ENCODE data around the gene SYTL3.
A peak's percentile ranks its signal among the peaks of the same experiment; 100 is the strongest.
"Not testable (repeated sequence)": the region's sequence is repeated elsewhere in the genome, so short reads cannot be mapped to it uniquely, and the experiment has no call there.

Gene SYTL3

DNA sequence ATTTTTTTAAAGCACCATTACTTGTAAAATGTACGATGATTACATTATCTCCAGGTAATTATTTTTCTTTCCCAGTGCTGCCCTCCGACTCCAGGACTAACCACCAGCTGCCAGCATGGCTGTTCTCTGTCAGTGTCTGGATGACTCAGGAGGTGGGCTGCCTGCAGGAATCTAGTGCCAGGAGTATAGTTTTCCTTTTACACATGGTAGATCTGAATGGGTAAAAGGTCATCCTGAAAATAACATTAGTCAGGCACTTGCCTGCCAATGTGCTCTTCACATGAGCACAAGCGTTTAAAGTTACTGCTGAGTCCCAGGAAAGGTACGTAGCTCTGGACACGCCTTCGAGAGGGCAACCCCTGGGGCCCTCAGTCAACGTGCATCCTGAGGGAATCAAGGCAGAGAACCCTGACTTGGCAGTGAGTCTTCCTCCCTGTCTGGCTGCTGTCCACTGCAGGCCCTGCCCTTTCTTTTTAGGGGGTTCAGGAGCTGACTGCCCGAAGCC is 7.7 kb upstream of the SYTL3 start:
- no peak for DNase-seq

DNA sequence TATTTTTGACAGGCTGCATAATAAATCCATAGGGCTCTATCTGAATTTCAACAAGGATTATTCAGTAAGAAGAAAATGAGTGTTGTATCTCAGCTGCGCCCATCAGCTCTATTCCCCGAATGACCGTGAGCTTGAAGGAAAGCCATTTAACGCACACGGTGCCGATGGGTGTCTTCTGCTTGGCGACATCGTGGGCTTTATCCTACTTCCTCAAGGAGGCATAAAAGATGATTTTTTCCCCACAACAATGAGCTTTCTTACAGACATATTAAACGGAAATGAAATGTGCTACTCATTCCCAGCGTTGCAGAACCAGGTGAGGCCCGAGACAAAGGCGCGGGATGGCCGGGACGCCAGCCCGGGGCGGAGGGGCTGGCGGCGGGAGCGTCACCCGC is 6.0 kb upstream of the SYTL3 start:
- peak; percentile 42 for DNase-seq

DNA sequence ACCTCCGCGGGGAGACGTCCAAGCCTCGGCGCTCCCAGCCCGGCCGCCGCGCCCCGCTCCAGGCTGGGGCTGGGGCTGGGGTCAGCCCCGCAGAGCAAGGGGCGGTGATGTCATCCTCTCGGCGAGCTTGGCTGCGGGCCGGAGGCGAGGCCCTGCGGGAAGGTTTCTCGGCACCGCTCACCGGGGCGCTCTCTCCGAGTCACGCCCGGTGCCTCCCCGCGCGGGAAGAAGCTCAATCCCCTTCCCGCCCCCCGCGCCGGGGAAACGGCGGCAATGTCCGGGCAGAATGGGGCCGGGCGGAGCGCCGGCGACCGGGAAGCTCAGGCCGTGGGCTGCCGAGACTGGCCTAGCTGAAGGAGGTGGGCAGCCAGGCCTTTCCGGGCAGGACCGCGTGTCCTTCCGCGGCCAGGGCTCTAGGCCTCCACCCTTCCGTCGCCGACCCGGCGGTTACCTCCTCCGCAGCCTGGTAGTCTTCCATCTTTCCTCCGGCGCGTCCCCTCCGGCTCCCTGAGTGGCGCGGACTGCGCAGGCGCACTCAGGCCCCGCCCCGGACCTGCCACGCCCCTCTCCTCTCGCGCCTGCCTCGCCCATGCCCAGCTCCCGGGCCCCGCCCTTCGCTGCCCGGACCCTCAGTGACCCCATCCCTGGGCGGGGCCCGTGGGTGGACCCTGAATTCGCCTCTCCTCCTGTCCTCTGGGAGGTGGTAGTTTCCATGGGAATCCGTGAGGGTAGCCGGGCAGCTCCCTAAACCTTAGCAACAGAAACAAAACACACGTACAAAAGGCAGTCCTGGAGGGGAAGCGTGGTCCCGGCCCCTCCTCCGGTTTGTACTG is 5.4 kb upstream of the SYTL3 start, which contains the start of gene DYNLT1:
Gene DYNLT1 (minus strand): TSS at position 513 of the 833 bp plus-strand sequence. CDS start 35 bp downstream, at position 478.
- DNase-seq = peak; percentile 90

DNA sequence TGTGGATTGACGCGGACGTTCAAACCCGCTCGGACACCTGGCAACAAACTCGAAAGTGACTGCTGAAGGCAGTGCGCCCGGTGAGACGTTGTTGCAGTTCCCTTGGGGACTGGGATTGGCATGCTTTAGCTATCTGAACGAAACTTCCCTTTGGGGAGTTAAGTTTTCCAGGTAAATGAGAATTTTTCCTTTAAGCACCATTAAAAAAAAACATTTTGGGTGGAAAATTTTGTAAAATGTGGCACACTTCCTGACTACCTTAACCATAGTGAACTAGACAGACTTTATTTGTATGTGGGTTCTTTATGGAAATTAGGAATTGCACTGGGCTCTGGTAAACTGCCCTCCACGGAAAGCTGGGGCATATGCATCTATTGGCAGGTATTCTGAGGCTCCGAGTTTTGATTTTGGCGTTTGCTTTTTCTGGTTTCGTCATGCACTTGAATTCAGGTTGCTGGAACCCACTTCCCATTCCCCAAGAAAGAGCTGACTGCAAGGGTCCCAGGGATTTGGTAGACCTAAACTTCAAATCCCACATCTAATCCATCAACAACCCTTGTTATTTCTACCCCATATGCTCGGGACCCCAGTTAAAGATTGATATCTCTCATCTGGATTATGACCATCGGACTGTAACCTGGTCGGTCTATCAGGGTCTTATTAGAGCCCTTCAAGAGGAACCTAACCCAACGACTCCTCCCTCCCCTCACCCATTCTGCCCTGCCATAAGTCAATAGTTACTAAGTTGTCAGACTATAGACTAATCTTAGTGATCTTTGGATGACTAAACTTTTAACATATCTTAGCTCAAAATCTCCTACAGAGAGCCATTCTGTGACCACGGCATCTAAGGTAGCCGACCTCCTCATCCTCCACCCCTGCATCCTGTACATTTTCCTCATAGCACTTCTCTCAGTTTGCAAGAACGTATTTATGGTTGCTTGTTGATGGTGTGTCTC is 4.5 kb upstream of the SYTL3 start:
- no peak for DNase-seq

DNA sequence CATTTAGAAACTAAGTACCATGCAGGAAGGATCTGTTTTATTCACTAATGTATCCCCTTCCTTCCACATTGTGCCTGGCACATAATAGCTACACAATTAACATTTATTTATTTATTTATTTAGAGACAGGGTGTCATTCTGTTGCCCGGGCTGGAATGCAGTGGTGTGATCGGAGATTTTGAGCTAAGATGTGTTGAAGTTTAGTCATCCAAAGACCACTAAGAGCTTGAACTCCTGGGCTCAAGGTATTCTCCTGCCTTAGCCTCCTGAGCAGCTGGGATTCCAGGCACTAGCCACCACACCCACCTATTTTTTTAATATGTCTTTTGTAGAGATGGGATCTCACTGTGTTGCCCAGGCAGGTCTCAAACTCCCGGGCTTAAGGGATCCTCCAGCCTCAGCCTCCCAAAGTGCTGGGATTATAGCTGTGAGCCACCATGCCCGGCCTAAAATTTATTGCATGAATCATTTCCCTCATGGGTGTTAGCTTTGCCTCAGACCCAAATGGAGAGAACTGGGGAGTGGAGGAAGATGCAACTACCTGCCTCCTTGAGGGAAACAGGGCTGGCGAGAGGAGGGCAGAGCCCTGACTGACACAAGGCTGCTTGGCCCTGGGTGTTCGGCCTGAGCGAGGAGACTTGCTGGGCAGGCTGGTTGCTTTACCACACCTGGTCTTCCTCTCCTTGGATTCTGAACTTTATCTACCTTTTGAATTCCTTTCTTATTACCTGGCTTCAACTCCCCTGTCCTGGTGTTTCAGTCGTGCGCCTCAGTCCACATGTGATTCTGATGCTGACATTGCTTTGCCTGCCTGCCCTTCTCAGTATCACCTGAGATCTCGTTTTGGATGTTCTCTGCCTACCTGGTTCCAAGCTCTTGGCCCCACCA is 3.6 kb upstream of the SYTL3 start:
- no peak for DNase-seq

DNA sequence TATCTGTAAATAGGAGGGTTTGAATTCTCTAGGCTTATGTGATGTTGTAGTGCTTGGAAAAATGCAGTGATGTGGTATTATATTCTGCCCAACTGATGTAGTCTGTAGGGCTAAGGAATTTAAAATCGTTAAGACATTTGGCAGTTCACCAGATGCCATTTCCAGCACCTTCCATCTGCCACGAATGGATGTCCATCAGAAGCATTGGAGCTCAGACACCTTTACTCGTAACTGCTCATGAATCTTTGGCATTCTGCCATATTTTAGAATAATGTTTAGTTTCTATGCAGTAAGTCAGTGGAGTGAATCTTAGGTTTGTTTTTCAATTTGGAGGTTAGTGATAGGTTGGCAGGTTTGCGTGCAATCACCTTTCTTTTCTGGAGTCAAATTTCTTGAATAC is 2.4 kb upstream of the SYTL3 start:
- DNase-seq = no peak

DNA sequence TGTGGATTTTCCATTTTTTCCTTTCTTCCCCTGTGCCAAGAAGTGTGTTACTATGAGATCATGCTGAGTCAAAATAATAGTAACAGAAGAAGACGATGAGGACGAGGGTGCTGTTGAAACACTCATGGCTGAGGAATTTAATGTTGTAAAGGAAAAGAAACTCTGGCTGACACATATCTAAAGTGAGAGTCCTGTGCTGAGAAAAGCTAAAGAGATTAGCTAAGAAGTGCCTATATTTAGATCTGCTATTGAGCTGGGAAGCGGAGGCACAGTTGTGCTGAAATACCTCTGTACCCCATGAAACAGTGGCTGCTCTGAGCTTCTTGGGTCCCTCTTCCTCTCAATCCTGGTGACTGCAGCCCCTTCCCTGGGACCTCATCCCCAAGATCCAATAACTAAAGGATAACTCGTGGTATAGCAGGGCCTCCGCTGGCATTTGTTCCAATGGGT is 1.1 kb upstream of the SYTL3 start:
- DNase-seq = no peak

DNA sequence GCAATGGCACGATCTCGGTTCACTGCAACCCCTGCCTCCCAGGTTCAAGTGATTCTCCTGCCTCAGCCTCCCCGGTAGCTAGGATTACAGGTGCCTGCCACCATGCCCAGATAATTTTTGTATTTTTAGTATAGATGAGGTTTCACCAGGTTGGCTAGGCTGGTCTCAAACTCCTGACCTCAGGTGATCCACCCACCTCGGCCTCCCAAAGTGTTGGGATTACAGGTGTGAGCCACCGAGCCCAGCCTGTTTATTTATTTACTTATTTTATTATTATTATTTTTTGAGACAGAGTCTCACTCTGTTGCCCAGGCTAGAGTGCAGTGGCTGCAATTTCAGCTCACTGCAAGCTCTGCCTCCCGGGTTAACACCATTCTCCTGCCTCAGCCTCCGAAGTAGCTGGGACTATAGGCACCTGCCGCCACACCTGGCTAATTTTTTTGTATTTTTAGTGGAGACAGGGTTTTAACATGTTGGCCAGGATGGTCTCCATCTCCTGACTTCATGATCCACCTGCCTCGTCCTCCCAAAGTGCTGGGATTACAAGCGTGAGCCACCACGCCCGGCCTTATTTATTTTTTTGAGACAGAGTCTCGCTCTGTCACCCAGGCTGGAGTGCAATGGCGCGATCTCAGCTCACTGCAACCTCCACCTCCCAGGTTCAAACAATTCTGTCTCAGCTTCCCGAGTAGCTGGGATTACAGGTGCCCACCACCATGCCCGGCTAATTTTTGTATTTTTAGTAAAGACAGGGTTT is 2.3 kb downstream of the SYTL3 start:
- not testable (repeated sequence) for DNase-seq

DNA sequence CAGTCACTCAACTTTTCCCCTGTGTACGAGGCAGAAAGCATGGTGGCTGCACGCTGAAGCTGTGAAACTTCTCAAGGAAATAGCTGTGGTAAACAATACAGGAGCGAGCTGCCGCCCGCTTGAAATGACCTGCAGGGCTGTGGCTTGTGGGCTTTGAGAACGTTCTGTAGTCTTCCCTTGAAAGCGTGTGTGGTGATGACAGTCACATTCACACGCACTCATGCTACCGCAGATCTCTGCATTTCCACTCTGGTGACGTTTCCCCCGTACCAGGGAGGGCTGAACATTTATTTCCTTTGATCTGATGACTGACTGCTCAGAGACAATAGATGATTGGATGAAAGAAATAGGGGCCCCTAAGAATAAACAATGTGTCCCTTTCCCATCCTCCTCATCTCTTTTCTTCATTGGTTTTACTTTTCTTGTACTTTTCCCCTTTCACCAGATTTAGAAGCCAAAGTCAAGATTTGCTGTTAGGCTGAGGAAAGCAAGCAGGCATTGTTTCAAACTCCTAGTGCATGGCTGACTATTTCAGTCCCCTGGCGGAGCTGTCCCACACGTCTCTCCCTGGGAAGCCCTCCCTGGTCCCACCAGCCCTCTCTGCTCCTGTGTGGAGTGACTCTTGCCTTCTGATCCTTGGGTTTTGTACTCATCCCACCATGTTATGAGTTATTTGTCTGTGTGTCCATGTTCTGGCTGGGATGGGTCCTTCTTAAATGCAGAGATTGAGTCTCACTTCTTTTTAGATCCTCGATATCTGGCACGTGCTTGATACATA is 3.9 kb downstream of the SYTL3 start:
- peak; percentile 76 for DNase-seq

DNA sequence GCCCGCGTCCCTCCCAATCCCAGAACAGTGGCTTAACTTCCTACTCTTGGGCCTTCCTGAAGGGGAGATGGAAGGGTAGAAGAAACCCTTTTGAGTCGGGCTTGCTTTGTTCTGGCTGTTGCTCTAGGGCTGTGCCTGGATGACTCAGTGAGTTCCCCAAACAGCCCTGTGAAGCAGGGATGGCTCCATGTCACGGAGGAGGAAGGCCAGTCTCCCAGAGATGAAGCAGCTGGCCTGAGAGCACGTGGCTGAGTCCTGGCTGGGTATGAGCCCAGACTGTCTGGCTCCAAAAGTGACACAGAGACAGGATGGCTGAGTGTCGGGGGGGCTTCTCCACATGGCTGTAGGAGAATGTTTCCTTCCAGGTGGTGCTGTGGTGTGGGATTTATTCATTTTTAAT is 4.6 kb downstream of the SYTL3 start:
- DNase-seq = no peak

DNA sequence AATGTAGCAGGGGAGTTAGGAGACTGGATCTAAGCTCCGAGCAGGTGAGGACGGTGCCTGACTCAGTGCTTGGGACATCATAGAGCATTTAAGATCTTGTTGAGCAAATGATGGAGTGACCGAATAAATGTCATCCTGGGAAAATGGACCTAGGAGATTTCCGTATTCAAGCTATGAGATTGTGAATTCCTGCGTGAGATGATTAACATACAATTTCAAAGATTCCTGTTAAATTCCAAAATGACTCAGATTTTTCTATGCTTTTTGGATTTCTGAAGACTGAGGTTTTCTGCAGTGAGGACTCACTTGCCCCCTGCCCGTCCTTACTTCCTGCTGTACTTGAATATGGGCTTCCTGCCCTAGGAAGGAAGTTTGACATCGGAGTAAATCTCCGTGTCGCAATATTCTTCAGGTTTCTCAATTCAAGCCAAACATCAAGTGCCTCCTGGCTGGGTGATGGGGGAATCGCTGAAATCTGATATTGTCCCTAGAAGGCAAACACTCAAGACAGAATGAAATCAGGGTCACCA is 5.2 kb downstream of the SYTL3 start:
- peak; percentile 42 for DNase-seq

DNA sequence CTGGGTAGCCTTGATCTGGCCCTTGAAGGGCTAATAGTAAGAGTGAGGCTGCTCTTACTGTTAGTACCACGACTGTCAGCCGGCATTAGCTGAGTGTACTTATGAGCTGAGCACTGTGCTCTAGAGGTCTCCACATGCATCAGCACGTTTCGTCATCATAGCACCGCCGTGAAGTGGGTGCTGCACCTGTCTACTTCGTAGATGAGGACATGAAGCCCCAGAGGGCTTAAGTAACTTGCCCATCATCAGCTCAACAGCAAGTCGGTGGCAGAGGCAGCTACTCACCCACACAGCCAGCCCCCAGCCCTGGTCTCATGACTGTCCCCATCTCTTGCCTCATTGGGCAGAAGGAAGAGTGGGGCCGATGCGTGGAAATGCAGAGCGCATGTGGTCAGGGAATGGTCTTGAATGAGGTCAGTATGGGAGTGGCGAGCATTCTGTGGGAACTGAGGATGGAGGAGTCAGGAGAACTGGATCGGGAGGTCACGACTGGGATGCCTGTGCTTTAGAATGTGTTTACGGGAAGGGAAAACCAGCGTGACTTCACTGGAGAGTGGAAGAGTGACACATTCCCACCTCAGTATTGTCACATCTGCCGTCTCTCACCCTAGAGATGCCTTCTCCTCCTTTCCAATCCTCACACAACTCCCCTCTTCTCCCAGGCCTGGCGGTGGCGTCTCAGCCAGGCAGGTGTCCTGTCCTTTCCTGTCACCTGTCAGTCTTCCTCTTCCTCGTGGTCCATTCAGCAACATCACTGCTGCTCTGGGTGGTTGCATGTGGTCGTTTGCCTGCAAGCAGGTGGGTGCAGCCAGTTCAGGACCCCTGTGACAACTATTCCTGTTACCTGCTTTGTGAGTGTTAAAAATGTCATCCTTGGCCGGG is 6.0 kb downstream of the SYTL3 start:
- DNase-seq = no peak

DNA sequence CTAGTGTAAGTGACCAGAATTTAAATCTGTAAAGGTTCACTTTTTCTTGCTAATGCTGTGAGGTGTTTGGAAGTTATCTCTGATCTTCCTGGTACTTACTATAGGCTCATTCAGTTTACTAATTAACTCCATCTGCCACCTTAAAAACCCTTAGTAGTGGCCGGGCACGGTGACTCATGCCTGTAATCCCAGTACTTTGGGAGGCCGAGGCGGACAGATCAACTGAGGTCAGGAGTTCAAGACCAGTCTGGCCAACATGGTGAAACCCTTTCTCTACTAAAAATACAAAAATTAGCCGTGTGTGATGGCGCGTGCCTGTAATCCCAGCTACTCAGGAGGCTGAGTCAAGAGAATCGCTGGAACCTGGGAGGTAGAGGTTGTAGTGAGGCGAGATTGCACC is 7.1 kb downstream of the SYTL3 start:
- DNase-seq = not testable (repeated sequence)

DNA sequence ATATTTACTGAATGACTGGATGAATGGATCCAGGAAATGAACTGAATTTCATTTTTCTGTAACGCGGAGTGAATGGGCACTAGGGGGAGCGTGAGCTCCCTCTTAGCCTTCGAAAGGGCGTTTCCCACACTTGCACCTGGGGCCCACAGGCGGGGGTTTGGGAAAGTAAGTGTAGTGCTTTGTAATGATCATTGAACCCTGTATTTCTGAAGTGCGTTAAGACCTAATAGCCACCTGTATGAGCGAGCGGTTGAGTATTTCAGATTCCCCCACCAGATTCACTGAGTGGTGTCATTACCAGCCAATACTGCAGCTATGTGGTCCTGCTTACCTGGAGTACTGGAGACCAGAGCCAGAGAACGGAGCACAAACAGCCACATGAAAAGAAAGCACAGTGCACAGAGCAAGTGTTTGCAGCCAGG is 10.5 kb downstream of the SYTL3 start:
- DNase-seq = peak; percentile 78

DNA sequence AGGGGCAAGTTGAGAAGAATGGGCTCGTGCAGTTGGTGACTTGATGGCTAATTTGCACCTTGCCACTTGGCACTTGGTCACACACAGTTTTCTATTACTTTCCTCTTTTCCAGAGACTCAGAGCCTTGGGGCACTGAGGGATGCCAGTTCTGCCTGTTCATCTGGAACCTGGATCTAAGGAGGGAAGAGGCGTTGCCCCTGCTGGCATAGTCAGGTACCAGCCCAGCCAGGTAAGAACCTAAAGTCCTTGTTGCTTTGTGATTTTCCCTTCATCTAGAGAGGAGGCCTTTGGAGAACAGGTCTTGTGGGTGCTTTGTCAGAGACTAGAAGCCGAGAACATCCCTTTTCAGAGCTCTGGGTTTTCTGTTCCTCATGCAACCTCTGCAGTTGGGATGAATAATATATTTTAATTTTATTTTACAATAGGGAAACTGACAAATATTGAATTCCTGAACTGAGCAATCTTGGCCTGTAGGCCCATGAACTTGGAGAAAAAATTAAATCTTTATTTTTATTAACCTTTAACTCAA is 11.4 kb downstream of the SYTL3 start:
- no peak for DNase-seq

DNA sequence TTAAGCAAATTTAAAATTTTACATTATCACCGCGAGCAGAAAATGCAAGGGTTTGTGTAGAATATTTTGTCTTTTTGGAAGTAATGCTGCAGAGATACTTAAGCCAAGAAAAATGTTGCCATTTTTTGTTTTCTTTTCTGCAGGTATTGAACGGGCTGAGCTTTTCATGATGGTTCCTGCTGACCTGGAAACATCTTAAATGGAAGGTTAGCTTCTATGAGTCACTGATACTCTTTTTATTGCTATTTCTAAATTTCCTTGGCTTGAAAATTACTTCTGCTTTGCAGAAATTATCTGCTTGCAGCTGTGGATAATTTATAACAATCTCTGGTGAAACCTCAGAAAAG is 12.7 kb downstream of the SYTL3 start:
- DNase-seq = no peak

DNA sequence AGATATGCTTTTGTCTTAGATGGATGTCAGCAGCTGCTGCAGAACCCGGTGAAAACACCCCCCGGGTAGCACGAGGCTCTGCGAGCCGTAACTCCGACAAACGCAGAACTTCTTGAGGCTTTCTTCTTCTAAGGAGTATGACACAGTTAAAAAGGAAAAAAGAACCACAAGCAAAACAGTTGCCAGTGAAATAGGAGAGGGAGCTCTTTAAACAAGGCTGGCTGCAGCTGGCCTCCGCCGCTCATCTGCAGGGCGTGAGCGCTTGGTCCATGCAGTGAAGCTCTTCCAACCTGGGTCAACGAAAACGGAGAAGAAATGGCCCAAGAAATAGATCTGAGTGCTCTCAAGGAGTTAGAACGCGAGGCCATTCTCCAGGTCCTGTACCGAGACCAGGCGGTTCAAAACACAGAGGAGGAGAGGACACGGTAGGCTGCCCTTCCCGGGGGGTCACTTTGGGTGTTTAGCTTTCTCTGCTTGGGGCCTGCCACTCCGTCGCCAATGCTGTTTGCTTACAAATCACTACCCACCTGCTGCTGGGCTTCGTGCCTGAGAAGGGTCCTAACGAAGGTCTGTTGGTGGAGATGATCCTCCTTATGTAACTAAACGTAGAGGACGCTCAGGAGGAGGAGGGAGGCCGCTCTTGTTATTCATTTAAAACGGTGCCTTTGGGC is 13.2 kb downstream of the SYTL3 start:
- peak; percentile 62 for DNase-seq

DNA sequence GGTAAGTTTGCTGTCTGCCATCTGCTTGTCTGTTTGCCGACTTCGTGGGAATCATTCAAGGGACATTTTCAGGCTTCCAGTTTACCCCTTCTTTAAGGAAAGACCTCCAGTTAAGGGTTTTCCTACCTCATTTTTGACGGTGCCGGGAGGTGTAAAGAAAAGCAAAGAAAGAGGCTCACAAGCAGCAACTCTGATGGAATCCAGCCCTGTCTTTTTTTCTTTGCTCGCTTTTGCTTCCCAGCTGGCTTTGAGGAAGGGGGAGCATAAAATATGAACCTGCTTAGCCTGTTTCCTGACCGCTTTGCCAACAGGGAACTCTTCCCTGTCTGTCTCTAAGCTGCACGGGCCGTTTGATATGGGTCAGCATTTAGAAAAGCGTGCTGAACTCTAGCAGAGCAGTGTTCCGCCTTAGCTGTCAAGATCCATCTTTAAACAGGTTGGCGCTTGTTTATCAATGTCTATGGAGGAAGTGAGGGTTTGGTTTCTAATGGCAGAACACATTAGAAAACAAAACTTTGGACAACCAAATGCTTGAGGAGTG is 13.8 kb downstream of the SYTL3 start:
- DNase-seq = no peak
